ENCODE data around the gene NOX3. TPM values are rescaled to one million over a fixed set of nuclear protein-coding genes. Genes with fewer than 3 reads are reported as not detected.

NOX3 gene
- total RNA-seq (not detected in 2 replicates), polyA plus RNA-seq (not detected in 2 replicates), polyA minus RNA-seq (not detected in 2 replicates)
- total RNA-seq (2013) = not detected

- no peak for TF ChIP-seq EZH2 (IDR thresholded peaks at IDR 0.05; ENCODE audit: borderline replicate concordance, insufficient read depth, low read depth, low read length, poor library complexity, severe bottlenecking)
- TF ChIP-seq CTCF (IDR thresholded peaks at IDR 0.05) = no peak
- Histone ChIP-seq H3K9ac (ENCODE audit: low read length) (no peak within 1 kb of the TSS), H3K4me2 (replicated peaks; ENCODE audit: low read depth, low read length, poor library complexity, severe bottlenecking) (no peak within 1 kb of the TSS), H3K27ac (ENCODE audit: low read length in 2 of 2) (no peak within 1 kb of the TSS), H4K20me1 (ENCODE audit: control insufficient read depth, insufficient read depth, low read length, poor library complexity, severe bottlenecking) (no peaks in the 10 kb centered on the region), H3K4me1 (ENCODE audit: control insufficient read depth in 2 of 2, insufficient read depth in 2 of 2, low read length in 2 of 2) (no peaks in the 10 kb centered on the region), H2AFZ (ENCODE audit: insufficient read depth, low read depth, low read length, poor library complexity, severe bottlenecking) (no peak within 1 kb of the TSS), H3K36me3 (replicated peaks in 1 of 2; ENCODE audit: control extremely low read depth in 1 of 2, control insufficient read depth in 1 of 2, extremely low read depth in 1 of 2, insufficient read depth in 2 of 2, low read length in 1 of 2) (no peaks in the 10 kb centered on the region), H3K27me3 (replicated peaks in 1 of 4; ENCODE audit: control extremely low read depth in 1 of 4, control insufficient read depth in 3 of 4, insufficient read depth in 4 of 4, low read length in 3 of 4) (no peaks in the 10 kb centered on the region), H3K4me3 (ENCODE audit: control extremely low read depth in 1 of 5, extremely low read depth in 1 of 5, insufficient read depth in 1 of 5, low read depth in 2 of 5, low read length in 4 of 5) (no peak within 1 kb of the TSS), H3K79me2 (ENCODE audit: control insufficient read depth, insufficient read depth, low read length) (no peaks in the 10 kb centered on the region), H3K9me3 (ENCODE audit: control extremely low read depth in 1 of 3, control insufficient read depth in 2 of 3, insufficient read depth in 1 of 3, low read length in 2 of 3) (no peaks in the 10 kb centered on the region)
- POLR2A ChIA-PET = no interaction called here
- H3K4me3 Mint-ChIP-seq = no peak within 1 kb of the TSS
- peaks cover 7% of the 10 kb centered on the region for H3K4me1 Mint-ChIP-seq
- peaks cover 19% of the 10 kb centered on the region for H3K27me3 Mint-ChIP-seq
- no peaks in the 10 kb centered on the region for H3K9me3 Mint-ChIP-seq (ENCODE audit: insufficient read depth)
- H3K27ac Mint-ChIP-seq = no peak within 1 kb of the TSS
- intact Hi-C loops (cut with micrococcal nuclease) = no loop called here
- CTCF ChIA-PET = no interaction called here
- no CpG with 5 or more reads among the region's 5 CpGs for WGBS (ENCODE audit: insufficient coverage)
- DNase-seq (no peak), ATAC-seq (ENCODE audit: low read depth) (no peak)
These were observed at the start of gene NOX3 for GRCh38 chr6:155455766-155456165. Gene NOX3, minus strand, starts transcription at chr6:155455839. Its CDS starts 39 bp downstream, at chr6:155455800.

- Histone ChIP-seq H3K27me3 (replicated peaks in 1 of 4; ENCODE audit: control extremely low read depth in 1 of 4, control insufficient read depth in 3 of 4, insufficient read depth in 4 of 4, low read length in 3 of 4) (no peaks in the 10 kb centered on the region), H3K4me2 (replicated peaks; ENCODE audit: low read depth, low read length, poor library complexity, severe bottlenecking) (no peak overlapping the region), H4K20me1 (ENCODE audit: control insufficient read depth, insufficient read depth, low read length, poor library complexity, severe bottlenecking) (no peaks in the 10 kb centered on the region), H3K79me2 (ENCODE audit: control insufficient read depth, insufficient read depth, low read length) (no peaks in the 10 kb centered on the region), H2AFZ (ENCODE audit: insufficient read depth, low read depth, low read length, poor library complexity, severe bottlenecking) (no peak overlapping the region), H3K36me3 (replicated peaks in 1 of 2; ENCODE audit: control extremely low read depth in 1 of 2, control insufficient read depth in 1 of 2, extremely low read depth in 1 of 2, insufficient read depth in 2 of 2, low read length in 1 of 2) (no peaks in the 10 kb centered on the region), H3K4me3 (ENCODE audit: control extremely low read depth in 1 of 5, extremely low read depth in 1 of 5, insufficient read depth in 1 of 5, low read depth in 2 of 5, low read length in 4 of 5) (no peak overlapping the region), H3K4me1 (ENCODE audit: control insufficient read depth in 2 of 2, insufficient read depth in 2 of 2, low read length in 2 of 2) (no peaks in the 10 kb centered on the region), H3K9ac (ENCODE audit: low read length) (no peak overlapping the region), H3K27ac (ENCODE audit: low read length in 2 of 2) (no peak overlapping the region), H3K9me3 (ENCODE audit: control extremely low read depth in 1 of 3, control insufficient read depth in 2 of 3, insufficient read depth in 1 of 3, low read length in 2 of 3) (peaks cover 0 to 8% (median 3%) of the 10 kb centered on the region in 3 donors)
- no peaks in the 10 kb centered on the region for H3K27me3 Mint-ChIP-seq
- TF ChIP-seq CTCF (IDR thresholded peaks at IDR 0.05) (no peak), EZH2 (IDR thresholded peaks at IDR 0.05; ENCODE audit: borderline replicate concordance, insufficient read depth, low read depth, low read length, poor library complexity, severe bottlenecking) (no peak)
- H3K4me1 Mint-ChIP-seq = no peaks in the 10 kb centered on the region
- H3K9me3 Mint-ChIP-seq (ENCODE audit: insufficient read depth) = no peaks in the 10 kb centered on the region
- no peak overlapping the region for H3K27ac Mint-ChIP-seq
- intact Hi-C loops (cut with micrococcal nuclease) = no loop called here
- no peak overlapping the region for H3K4me3 Mint-ChIP-seq
- WGBS (ENCODE audit: insufficient coverage) = no CpG with 5 or more reads among the region's 5 CpGs
- ATAC-seq (ENCODE audit: low read depth) = no peak
- POLR2A ChIA-PET = no interaction called here
- CTCF ChIA-PET = interaction anchor here (0.6 to 1.2 kb wide), 2 partner anchors 24 to 517 kb away, joined by 3 read pairs; no protein-coding TSS in a partner anchor
- no peak for DNase-seq
These were observed 49.4 kb upstream of the NOX3 start for GRCh38 chr6:155504848-155505607.

Measured in B cell (primary cell).